ENCODE results near the gene SLC17A7. TPM values are rescaled to one million over a fixed set of nuclear protein-coding genes. Genes with fewer than 3 reads are reported as not detected.

Gene SLC17A7
- total and polyA plus RNA-seq, 9 donors, result 0.15 to 2.5 (median 0.19) TPM; not detected in 2

- H3K27ac ChIP-seq, result no peak overlapping the region
- H3K4me3 ChIP-seq, result no peak overlapping the region
- no peak for TF ChIP-seq CTCF (IDR thresholded peaks at IDR 0.05)
- no peak for TF ChIP-seq POLR2A (IDR thresholded peaks at IDR 0.05)
- no peak for TF ChIP-seq EP300 (IDR thresholded peaks at IDR 0.05)
- no peaks in the 10 kb centered on the region for H3K36me3 ChIP-seq
- no peaks in the 10 kb centered on the region for H3K9me3 ChIP-seq
- intact Hi-C loops (cut with DNase I), result no loop called here
- DNase-seq, result no peak
- WGBS, 3 donors, result 53 to 58% (median 53%) methylated on average over 7 of the region's 7 CpGs
- peaks cover under 1% of the 10 kb centered on the region for H3K27me3 ChIP-seq
- H3K4me1 ChIP-seq (ENCODE audit: insufficient read depth), result no peaks in the 10 kb centered on the region
Measured at GRCh38 chr19:49417088-49417487, 24.2 kb downstream of the SLC17A7 start.

- H3K9me3 ChIP-seq, result no peaks in the 10 kb centered on the region
- WGBS, 3 donors, result 67 to 70% (median 68%) methylated on average over 2 of the region's 2 CpGs
- H3K4me1 ChIP-seq (ENCODE audit: insufficient read depth), result no peaks in the 10 kb centered on the region
- no peaks in the 10 kb centered on the region for H3K36me3 ChIP-seq
- H3K4me3 ChIP-seq, result no peak overlapping the region
- TF ChIP-seq POLR2A (IDR thresholded peaks at IDR 0.05) (no peak), CTCF (IDR thresholded peaks at IDR 0.05) (no peak), EP300 (IDR thresholded peaks at IDR 0.05) (no peak)
- H3K27ac ChIP-seq, result no peak overlapping the region
- no peak for DNase-seq
- no peaks in the 10 kb centered on the region for H3K27me3 ChIP-seq
- intact Hi-C loops (cut with DNase I), result no loop called here
Measured at GRCh38 chr19:49415810-49416200, 25.5 kb downstream of the SLC17A7 start.

- H3K27ac ChIP-seq, result no peak overlapping the region
- WGBS, 3 donors, result 26 to 38% (median 31%) methylated on average over 15 of the region's 15 CpGs
- no peaks in the 10 kb centered on the region for H3K27me3 ChIP-seq
Measured at GRCh38 chr19:49415102-49415809, 26.1 kb downstream of the SLC17A7 start.

GRCh38 chr19:49414256-49414655, 27.1 kb downstream of the SLC17A7 start:
- no peaks in the 10 kb centered on the region for H3K4me1 ChIP-seq (ENCODE audit: insufficient read depth)
- H3K4me3 ChIP-seq, result no peak overlapping the region
- no peak for TF ChIP-seq CTCF (IDR thresholded peaks at IDR 0.05)
- no peak for DNase-seq
- intact Hi-C loops (cut with DNase I), result no loop called here
- no peaks in the 10 kb centered on the region for H3K9me3 ChIP-seq
- H3K27me3 ChIP-seq, result no peaks in the 10 kb centered on the region
- WGBS, 3 donors, result 84 to 90% (median 87%) methylated on average over 3 of the region's 3 CpGs
- H3K27ac ChIP-seq, result no peak overlapping the region
- no peaks in the 10 kb centered on the region for H3K36me3 ChIP-seq

More at GRCh38 chr19:49415102-49415809, 26.1 kb downstream of the SLC17A7 start:
- Histone ChIP-seq H3K36me3 (no peaks in the 10 kb centered on the region), H3K4me3 (no peak overlapping the region), H3K9me3 (no peaks in the 10 kb centered on the region), H3K4me1 (ENCODE audit: insufficient read depth) (no peaks in the 10 kb centered on the region)
- TF ChIP-seq POLR2A (IDR thresholded peaks at IDR 0.05), result no peak
- no peak for TF ChIP-seq EP300 (IDR thresholded peaks at IDR 0.05)
- TF ChIP-seq CTCF (IDR thresholded peaks at IDR 0.05), result no peak
- intact Hi-C loops (cut with DNase I), result no loop called here
- no peak for DNase-seq

All from ovary (tissue), 9 donors.